ENCODE measurements around the gene PLEKHG2.

- TF ChIP-seq CTCF (IDR thresholded peaks at IDR 0.05) (no peak), POLR2A (IDR thresholded peaks at IDR 0.05) (no peak)
These were observed 23.9 kb downstream of the PLEKHG2 start for GRCh38 chr19:39436350-39436716.
